Lower leg skin (tissue), 4 donors: ENCODE measurements around the gene DGKQ. TPM values are rescaled to one million over a fixed set of nuclear protein-coding genes. Genes with fewer than 3 reads are reported as not detected.

Experiments used
- DNase-seq, 2 donors: peaks; one replicate each; pipeline ENCODE4 v3.0.0-alpha.2; 2019; ENCODE audit warnings: low spot score in 2 of 2
- H3K4me3 ChIP-seq: fragments of 200-600 bp; sonication (generic); 2 replicates; pipeline ENCODE4 v1.5.1; 2017; ENCODE audit warnings: mild to moderate bottlenecking, low read depth; ENCODE audit not compliant: poor library complexity, severe bottlenecking
- CTCF ChIP-seq, 3 donors: fragments of 450-650 bp; IDR thresholded peaks; one replicate each; pipeline ENCODE4 v1.5.1; 2016; ENCODE audit warnings: antibody characterized with exemption in 3 of 3, mild to moderate bottlenecking in 3 of 3, moderate library complexity in 2 of 3
- POLR2A ChIP-seq, 2 donors: fragments of 450-650 bp; IDR thresholded peaks; one replicate each; pipeline ENCODE4 v1.6.1; 2016 to 2017; ENCODE audit warnings: antibody characterized with exemption in 2 of 2, mild to moderate bottlenecking in 1 of 2, moderate library complexity in 1 of 2
- WGBS, 2 donors: methylation state at CpG; one replicate each; pipeline ENCODE4 v1.1.5; 2018; 5-methylcytosine and 5-hydroxymethylcytosine counted together
- intact Hi-C: fragments of 100-400 bp; cut with DNase I; formaldehyde crosslinking; loops from one replicate; pipeline ENCODE4 v1.15.0; 2023; ENCODE audit warnings: low total_unique reads
- total RNA-seq, 4 donors: library from RNA; depleted of rRNA; stranded (reverse); fragments of >200 nt; gene quantifications; one replicate each; pipeline ENCODE4 v1.1.0, GENCODE V29; 2016

Gene DGKQ
- total RNA-seq, 4 donors from 2014 or later, result 18.4 to 30.7 (median 22.4) TPM

DNA sequence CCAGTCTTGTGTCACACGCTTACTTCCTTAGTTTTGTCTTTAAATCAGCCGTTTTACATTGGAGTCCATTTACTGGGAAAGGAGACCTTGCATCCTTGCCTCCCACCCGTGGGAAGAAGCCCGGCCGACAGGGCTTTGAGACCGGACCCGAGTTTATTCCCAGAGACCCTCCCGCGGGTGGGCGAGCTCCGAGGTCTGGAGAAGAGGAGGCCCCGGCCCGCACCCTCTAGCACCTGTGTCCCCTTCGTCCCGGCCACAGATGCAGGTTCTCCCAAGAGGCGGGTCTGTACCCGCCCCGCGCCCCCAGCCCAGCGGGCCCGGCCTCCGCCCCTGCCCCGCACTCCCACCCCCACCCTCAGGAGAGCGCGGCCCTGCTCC is 23.6 kb upstream of the DGKQ start:
- no peak overlapping the region for H3K4me3 ChIP-seq
- intact Hi-C loops, result no loop called here
- TF ChIP-seq CTCF (IDR thresholded peaks at IDR 0.05) (no peak), POLR2A (IDR thresholded peaks at IDR 0.05) (no peak)
- 5 to 8% methylated on average over 14 to 15 of the region's 25 CpGs for WGBS, 2 donors
- no peak for DNase-seq

DNA sequence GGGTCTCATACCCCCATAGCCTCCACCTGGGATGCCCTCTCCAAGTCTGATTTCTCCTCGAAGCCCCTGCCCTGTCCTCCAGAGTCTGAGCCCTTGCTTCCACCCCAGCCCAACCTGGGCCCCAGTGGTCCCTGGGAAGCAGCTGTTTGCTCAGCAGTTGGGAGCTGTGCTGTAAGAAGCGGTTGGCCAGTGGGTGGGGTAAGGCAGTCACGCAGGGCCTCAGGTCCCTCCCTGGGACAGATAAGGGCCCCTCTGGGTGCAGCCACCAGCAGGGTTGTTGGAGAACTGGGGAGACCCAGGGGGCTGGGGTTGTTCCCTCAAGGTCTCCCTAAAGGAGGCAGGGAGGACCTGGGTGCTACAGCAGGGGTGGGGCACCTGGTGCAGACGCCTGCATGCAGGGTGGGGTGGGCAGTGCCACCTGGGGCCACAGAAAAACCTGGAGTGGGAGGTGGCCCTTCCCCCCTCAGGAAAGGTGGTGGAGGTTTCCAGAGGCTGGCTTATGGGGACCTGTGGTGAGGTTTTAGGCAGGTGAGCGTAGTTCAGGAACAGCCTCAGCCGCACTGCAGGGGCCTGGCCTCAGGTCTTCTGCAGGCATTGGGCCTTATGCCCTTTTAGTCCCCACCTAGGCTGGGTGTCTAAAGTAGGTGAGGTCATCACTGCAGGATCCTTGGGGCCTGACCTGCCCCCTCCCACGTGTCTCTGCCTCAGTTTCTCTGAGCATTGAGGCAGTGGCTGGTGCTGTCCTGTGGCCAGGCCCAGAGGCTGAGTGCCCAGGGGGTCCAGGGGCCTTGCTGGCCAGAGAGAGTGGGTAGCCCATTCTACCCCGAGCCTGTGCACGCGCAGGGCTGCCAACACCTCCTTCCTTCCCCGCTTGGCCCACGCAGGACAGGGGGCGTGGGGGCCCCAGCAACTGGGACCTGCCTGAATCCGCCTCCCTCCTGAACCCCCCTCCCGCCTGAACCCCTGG is 22.9 kb upstream of the DGKQ start:
- no peak overlapping the region for H3K4me3 ChIP-seq
- WGBS, 2 donors, result 53 to 54% methylated on average over 12 to 13 of the region's 15 CpGs
- TF ChIP-seq CTCF (IDR thresholded peaks at IDR 0.05) (no peak), POLR2A (IDR thresholded peaks at IDR 0.05) (no peak)
- no peak for DNase-seq
- intact Hi-C loops, result no loop called here

- H3K4me3 ChIP-seq, result no peak overlapping the region
- 82 to 90% methylated on average over 16 to 23 of the region's 23 CpGs for WGBS, 2 donors
- intact Hi-C loops, result no loop called here
These were observed 22.1 kb upstream of the DGKQ start for GRCh38 chr4:995311-996026.

DNA sequence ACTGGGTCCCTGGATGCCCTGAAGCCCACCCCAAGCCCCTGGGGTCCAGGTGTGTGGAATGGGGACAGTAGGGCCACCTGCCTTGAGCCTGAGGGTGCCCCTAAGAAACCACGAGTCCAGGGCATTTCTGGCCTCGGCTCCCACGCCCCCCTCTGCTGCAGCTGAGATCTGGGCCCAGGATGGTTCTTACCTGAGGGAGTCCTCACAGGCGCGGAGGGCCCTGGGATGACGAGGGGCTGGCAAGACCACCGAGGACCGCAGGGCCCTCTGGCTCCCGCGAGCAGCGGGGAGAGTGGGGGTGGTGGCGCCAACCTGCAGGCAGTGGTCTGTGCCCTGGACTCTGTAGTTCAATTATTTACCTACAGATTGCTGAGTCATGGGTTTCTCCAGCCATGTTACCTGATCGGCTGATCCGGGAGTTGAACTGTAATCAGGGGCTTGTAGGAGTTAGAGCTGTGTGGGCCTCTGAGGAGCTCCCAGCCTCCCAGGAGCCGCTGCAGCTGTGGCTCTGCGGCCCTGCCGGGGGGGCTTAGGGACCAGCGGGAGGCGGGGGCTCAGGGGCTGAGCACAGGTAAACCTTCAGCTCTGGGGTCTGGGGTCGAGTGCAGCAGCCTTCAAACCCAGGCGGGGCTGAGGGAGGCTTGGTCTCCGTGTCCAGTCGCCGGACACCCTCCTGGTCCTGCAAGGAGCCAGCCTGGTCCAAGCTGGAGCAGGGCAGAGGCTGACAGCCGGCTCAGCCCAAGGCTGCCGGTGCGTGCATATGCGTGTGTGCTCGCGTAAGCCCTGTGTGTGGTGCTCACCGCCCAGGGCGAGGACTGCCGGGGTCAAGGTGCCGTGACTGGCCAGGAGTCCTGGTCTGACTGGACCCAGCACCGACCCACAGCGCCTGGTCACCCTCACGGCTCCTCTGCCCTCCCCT is 20.0 kb upstream of the DGKQ start, which contains the start of gene SLC26A1:
SLC26A1 (minus strand) TSS at position 294 of the 919 bp plus-strand sequence. CDS start 1,701 bp downstream, outside the sequence.
- WGBS, 2 donors, result 85 to 94% methylated on average over 28 to 36 of the region's 37 CpGs
- DNase-seq, result no peak
- no peak within 1 kb of the TSS for H3K4me3 ChIP-seq
- intact Hi-C loops, result no loop called here
- TF ChIP-seq POLR2A (IDR thresholded peaks at IDR 0.05) (no peak), CTCF (IDR thresholded peaks at IDR 0.05) (no peak)

More at GRCh38 chr4:995311-996026, 22.1 kb upstream of the DGKQ start:
- DNase-seq, result no peak
- no peak for TF ChIP-seq CTCF (IDR thresholded peaks at IDR 0.05)
